SK-N-SH treated with all-trans-retinoic acid at 6 μM for 48 hours (cell line): ENCODE data around the gene S100A1.

Source experiments
- ARNTL ChIP-seq: fragments of 450-650 bp; formaldehyde crosslinking; IDR thresholded peaks from 2 replicates; pipeline ENCODE4 v1.5.0; 2020; ENCODE audit warnings: low read depth, mild to moderate bottlenecking, moderate library complexity, borderline replicate concordance
- BACH2 ChIP-seq: fragments of 250-450 bp; sonication (Bioruptor Pico); IDR thresholded peaks from 2 replicates; pipeline ENCODE4 v1.9.0; 2021; ENCODE audit warnings: mild to moderate bottlenecking, borderline replicate concordance
- ISL1 ChIP-seq: fragments of 250-450 bp; sonication (Bioruptor Pico); IDR thresholded peaks from 2 replicates; pipeline ENCODE4 v2.1.2; 2022; ENCODE audit warnings: mild to moderate bottlenecking, moderate library complexity
- RARB ChIP-seq: fragments of 250-450 bp; sonication (Bioruptor Pico); IDR thresholded peaks from 2 replicates; pipeline ENCODE4 v1.8.0; 2021; ENCODE audit warnings: mild to moderate bottlenecking, moderate library complexity
- TCF4 ChIP-seq: fragments of 250-450 bp; sonication (Bioruptor Pico); IDR thresholded peaks from 2 replicates; pipeline ENCODE4 v1.8.0; 2021; ENCODE audit warnings: mild to moderate bottlenecking, moderate library complexity, borderline replicate concordance
- ZFP3 ChIP-seq: fragments of 250-450 bp; sonication (Bioruptor Pico); IDR thresholded peaks from 2 replicates; pipeline ENCODE4 v1.5.0; 2020; ENCODE audit warnings: mild to moderate bottlenecking, moderate library complexity
- TF ChIP-seq, protein P1 (sequence below): fragments of 250-450 bp; sonication (Bioruptor Pico); IDR thresholded peaks from 2 replicates; pipeline ENCODE4 v1.5.1; 2021; ENCODE audit warnings: mild to moderate bottlenecking, moderate library complexity
- TF ChIP-seq, protein P2 (sequence below): fragments of 250-450 bp; sonication (Bioruptor Pico); IDR thresholded peaks from 2 replicates; pipeline ENCODE4 v1.5.0; 2020; ENCODE audit warnings: mild to moderate bottlenecking, moderate library complexity

DNA sequence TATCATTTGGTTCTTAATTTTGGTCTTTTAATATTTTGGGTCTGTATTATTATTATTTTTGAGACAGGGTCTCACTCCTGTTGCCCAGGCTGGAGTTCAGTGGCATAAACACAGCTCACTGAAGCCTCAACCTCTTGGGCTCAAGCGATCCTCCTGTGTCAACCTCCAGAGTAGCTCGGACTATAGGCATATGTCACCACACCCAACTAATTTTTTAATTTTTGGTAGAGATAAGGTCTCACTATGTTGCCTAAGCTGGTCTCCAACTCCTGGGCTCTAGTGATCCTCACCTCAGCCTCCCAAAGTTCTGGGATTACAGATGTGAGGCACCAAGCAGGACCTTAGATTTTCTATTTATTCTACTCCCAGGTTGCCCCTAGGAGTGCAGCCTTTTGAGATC is 45.3 kb downstream of the S100A1 start:
- no peak for TF ChIP-seq BACH2
- no peak for TF ChIP-seq ARNTL (CRISPR knock-in tag)
- TF ChIP-seq TCF4 (CRISPR knock-in tag) = no peak
- TF ChIP-seq RARB (CRISPR knock-in tag) = no peak
- no peak for TF ChIP-seq ZFP3
- TF ChIP-seq, protein P1, sequence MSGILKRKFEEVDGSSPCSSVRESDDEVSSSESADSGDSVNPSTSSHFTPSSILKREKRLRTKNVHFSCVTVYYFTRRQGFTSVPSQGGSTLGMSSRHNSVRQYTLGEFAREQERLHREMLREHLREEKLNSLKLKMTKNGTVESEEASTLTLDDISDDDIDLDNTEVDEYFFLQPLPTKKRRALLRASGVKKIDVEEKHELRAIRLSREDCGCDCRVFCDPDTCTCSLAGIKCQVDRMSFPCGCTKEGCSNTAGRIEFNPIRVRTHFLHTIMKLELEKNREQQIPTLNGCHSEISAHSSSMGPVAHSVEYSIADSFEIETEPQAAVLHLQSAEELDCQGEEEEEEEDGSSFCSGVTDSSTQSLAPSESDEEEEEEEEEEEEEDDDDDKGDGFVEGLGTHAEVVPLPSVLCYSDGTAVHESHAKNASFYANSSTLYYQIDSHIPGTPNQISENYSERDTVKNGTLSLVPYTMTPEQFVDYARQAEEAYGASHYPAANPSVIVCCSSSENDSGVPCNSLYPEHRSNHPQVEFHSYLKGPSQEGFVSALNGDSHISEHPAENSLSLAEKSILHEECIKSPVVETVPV = no peak
- TF ChIP-seq, protein P2, sequence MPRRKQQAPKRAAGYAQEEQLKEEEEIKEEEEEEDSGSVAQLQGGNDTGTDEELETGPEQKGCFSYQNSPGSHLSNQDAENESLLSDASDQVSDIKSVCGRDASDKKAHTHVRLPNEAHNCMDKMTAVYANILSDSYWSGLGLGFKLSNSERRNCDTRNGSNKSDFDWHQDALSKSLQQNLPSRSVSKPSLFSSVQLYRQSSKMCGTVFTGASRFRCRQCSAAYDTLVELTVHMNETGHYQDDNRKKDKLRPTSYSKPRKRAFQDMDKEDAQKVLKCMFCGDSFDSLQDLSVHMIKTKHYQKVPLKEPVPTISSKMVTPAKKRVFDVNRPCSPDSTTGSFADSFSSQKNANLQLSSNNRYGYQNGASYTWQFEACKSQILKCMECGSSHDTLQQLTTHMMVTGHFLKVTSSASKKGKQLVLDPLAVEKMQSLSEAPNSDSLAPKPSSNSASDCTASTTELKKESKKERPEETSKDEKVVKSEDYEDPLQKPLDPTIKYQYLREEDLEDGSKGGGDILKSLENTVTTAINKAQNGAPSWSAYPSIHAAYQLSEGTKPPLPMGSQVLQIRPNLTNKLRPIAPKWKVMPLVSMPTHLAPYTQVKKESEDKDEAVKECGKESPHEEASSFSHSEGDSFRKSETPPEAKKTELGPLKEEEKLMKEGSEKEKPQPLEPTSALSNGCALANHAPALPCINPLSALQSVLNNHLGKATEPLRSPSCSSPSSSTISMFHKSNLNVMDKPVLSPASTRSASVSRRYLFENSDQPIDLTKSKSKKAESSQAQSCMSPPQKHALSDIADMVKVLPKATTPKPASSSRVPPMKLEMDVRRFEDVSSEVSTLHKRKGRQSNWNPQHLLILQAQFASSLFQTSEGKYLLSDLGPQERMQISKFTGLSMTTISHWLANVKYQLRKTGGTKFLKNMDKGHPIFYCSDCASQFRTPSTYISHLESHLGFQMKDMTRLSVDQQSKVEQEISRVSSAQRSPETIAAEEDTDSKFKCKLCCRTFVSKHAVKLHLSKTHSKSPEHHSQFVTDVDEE (CRISPR knock-in tag) = no peak
- TF ChIP-seq ISL1 (CRISPR knock-in tag) = no peak
